Muscle layer of duodenum (tissue), 2 donors: ENCODE measurements around the gene CELF5.

Experiments used
- H3K27ac ChIP-seq: one replicate; pipeline ENCODE4 v1.7.0; 2013; ENCODE audit warnings: mild to moderate bottlenecking, low read length
- H3K27me3 ChIP-seq: one replicate; pipeline ENCODE4 v1.7.0; 2013; ENCODE audit warnings: low read depth, mild to moderate bottlenecking, control low read depth, low read length
- H3K36me3 ChIP-seq, 2 donors: one replicate each; pipeline ENCODE4 v1.7.0; 2013; ENCODE audit warnings: low read length in 2 of 2, control low read depth in 1 of 2, mild to moderate bottlenecking in 1 of 2; ENCODE audit not compliant: insufficient read depth in 2 of 2, control insufficient read depth in 1 of 2
- H3K4me1 ChIP-seq, 2 donors: one replicate each; pipeline ENCODE4 v1.7.0; 2013; ENCODE audit warnings: low read length in 2 of 2, mild to moderate bottlenecking in 2 of 2, control low read depth in 1 of 2, moderate library complexity in 1 of 2; ENCODE audit not compliant: insufficient read depth in 2 of 2, control insufficient read depth in 1 of 2
- H3K4me3 ChIP-seq, 2 donors: one replicate each; pipeline ENCODE4 v1.7.0; 2013; ENCODE audit warnings: low read length in 2 of 2, low read depth in 1 of 2, mild to moderate bottlenecking in 1 of 2
- H3K9me3 ChIP-seq, 2 donors: one replicate each; pipeline ENCODE4 v1.7.0; 2013; ENCODE audit warnings: low read length in 2 of 2, control low read depth in 1 of 2, mild to moderate bottlenecking in 1 of 2; ENCODE audit not compliant: control insufficient read depth in 1 of 2
- donor health status: healthy.

Gene CELF5

GRCh38 chr19:3344608-3345598 lies 120.4 kb downstream of the CELF5 start:
- Histone ChIP-seq H3K27ac (no peak overlapping the region), H3K4me3 (no peak overlapping the region), H3K4me1 (peaks cover 0 to 33% of the 10 kb centered on the region in 2 donors), H3K9me3 (no peaks in the 10 kb centered on the region), H3K27me3 (no peaks in the 10 kb centered on the region), H3K36me3 (no peaks in the 10 kb centered on the region)

DNA sequence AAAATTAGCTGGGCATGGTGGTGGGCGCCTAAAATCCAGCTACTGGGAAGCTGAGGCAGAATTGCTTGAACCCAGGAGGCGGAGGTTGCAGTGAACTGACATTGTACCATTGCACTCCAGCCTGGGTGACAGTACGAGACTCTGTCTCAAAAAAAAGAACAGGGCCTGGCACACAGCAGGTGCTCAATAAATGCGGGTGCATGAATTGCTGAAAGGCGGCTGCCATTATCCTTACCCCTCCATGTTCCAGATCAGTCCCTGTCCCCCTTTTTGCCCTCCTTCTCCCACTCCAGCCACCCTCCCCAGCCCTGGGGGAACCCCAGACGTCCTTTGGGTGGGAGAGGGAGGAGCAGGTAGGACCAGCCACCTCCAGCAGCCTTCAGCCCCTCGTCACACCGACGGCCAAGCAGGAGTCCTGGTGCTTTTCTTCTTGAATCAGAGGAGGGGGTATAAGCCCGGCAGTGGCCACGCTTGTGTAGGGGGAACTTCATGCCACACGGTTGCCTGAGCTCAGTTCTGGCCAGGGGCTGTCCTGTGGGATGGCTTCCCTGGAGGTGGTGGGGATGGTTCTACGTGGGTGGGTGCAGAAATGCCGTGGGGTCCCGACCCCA lies 121.5 kb downstream of the CELF5 start:
- no peak overlapping the region for H3K4me3 ChIP-seq
- no peaks in the 10 kb centered on the region for H3K9me3 ChIP-seq
- H3K27ac ChIP-seq: peak overlapping the region; percentile 35
- no peaks in the 10 kb centered on the region for H3K27me3 ChIP-seq
- peaks cover 0 to 33% of the 10 kb centered on the region in 2 donors for H3K4me1 ChIP-seq
- no peaks in the 10 kb centered on the region for H3K36me3 ChIP-seq
